GM12878 (cell line): ENCODE results near the gene CTPS1. TPM values are rescaled to one million over a fixed set of nuclear protein-coding genes. Genes with fewer than 3 reads are reported as not detected.

Experiments
- ATAC-seq: fragments of 200-7000 bp; cut with Tn5 transposase; 3 replicates; pipeline ENCODE4 v1.9.1; 2020; ENCODE audit warnings: mild to moderate bottlenecking, moderate library complexity
- BruUV-seq: library from RNA; stranded (reverse); fragments of 400-500 nt; replicated peaks from 2 replicates; lab custom pipeline; 2021; lab: Mats Ljungman, UMichigan
- CTCF ChIA-PET: fragments of 300-600 bp; sonication (Branson Sonifier 250); formaldehyde crosslinking; extraction: SDS; loops from one replicate; lab custom pipeline; 2021; ENCODE audit warnings: inconsistent platforms; lab: Yijun Ruan, JAX
- POLR2A ChIA-PET: fragments of 350-600 bp; formaldehyde crosslinking; extraction: SDS; loops from one replicate; lab custom pipeline; 2021; ENCODE audit warnings: inconsistent platforms; lab: Charles Lee
- RAD21 ChIA-PET: fragments of 300-600 bp; sonication (Branson Sonifier 250); formaldehyde crosslinking; loops from one replicate; lab custom pipeline; 2023; ENCODE audit warnings: antibody characterized with exemption; ENCODE audit not compliant: unreplicated experiment; lab: Charles Lee
- SMC1A ChIA-PET: fragments of 300-600 bp; sonication (Branson Sonifier 250); formaldehyde crosslinking; loops from one replicate; lab custom pipeline; 2023; ENCODE audit not compliant: unreplicated experiment, uncharacterized antibody; lab: Charles Lee
- DNase-seq: peaks from one replicate; pipeline ENCODE4 v3.0.0-alpha.2; 2011; ENCODE audit warnings: low read depth, low spot score
- FAIRE-seq: peaks from 3 replicates; lab custom pipeline; 2011; peaks lifted over from hg19 to GRCh38; lab: Jason Lieb, UNC
- H2AFZ ChIP-seq: 2 replicates; pipeline ENCODE4 v1.6.0; 2011; ENCODE audit warnings: low read depth, low read length, control low read depth; ENCODE audit not compliant: control insufficient read depth
- H3K27ac ChIP-seq: 2 replicates; pipeline ENCODE4 v1.5.1; 2011; ENCODE audit warnings: control low read depth; ENCODE audit not compliant: control insufficient read depth, insufficient read depth
- H3K27me3 ChIP-seq, 2 experiments: replicated peaks in 1 of 2; 2 replicates each; pipeline versions ENCODE4 v1.6.0 to v1.6.1; 2011; ENCODE audit warnings: low read length in 1 of 2; ENCODE audit not compliant: control insufficient read depth in 2 of 2, insufficient read depth in 2 of 2
- H3K36me3 ChIP-seq, 2 experiments: 2 replicates each; pipeline ENCODE4 v1.5.1; 2011; ENCODE audit warnings: low read length in 1 of 2; ENCODE audit not compliant: control insufficient read depth in 2 of 2, insufficient read depth in 2 of 2
- H3K4me1 ChIP-seq: 2 replicates; pipeline ENCODE4 v1.6.1; 2011; ENCODE audit warnings: mild to moderate bottlenecking, low read length, moderate library complexity, mixed read lengths; ENCODE audit not compliant: control insufficient read depth, insufficient read depth
- H3K4me2 ChIP-seq: 2 replicates; pipeline ENCODE4 v1.6.0; 2011; ENCODE audit warnings: control low read depth; ENCODE audit not compliant: control insufficient read depth, insufficient read depth
- H3K4me3 ChIP-seq: fragments of 200-600 bp; sonication (generic); 2 replicates; pipeline ENCODE4 v1.5.1; 2016
- H3K79me2 ChIP-seq: 2 replicates; pipeline ENCODE4 v1.6.0; 2011; ENCODE audit warnings: low read length; ENCODE audit not compliant: control insufficient read depth, insufficient read depth
- H3K9ac ChIP-seq: 2 replicates; pipeline ENCODE4 v1.8.0; 2011; ENCODE audit warnings: low read length, control low read depth, mixed read lengths; ENCODE audit not compliant: control insufficient read depth, insufficient read depth
- H3K9me3 ChIP-seq: replicated peaks from 3 replicates; pipeline ENCODE4 v1.5.1; 2011; ENCODE audit warnings: mild to moderate bottlenecking, low read length; ENCODE audit not compliant: control insufficient read depth, insufficient read depth
- H4K20me1 ChIP-seq: 2 replicates; pipeline ENCODE4 v1.6.0; 2011; ENCODE audit not compliant: control insufficient read depth, insufficient read depth
- BMI1 ChIP-seq: fragments of 450-650 bp; IDR thresholded peaks from 2 replicates; pipeline ENCODE4 v1.6.1; 2016; ENCODE audit warnings: mild to moderate bottlenecking, moderate library complexity, borderline replicate concordance
- CHD4 ChIP-seq: fragments of 200-600 bp; sonication (generic); IDR thresholded peaks from 2 replicates; pipeline ENCODE4 v1.6.1; 2016; ENCODE audit warnings: mild to moderate bottlenecking
- CTCF ChIP-seq, 3 experiments: IDR thresholded peaks in 2 of 3; conservative IDR thresholded peaks in 1 of 3; 2 replicates each; pipeline ENCODE4 v1.5.1; 2011; ENCODE audit warnings: low read depth in 3 of 3, low read length in 3 of 3, mild to moderate bottlenecking in 3 of 3, control low read depth in 2 of 3, moderate library complexity in 2 of 3, inconsistent platforms in 1 of 3, mixed read lengths in 1 of 3; ENCODE audit not compliant: control insufficient read depth in 2 of 3, insufficient read depth in 1 of 3; ENCODE audit errors: extremely low read depth in 1 of 3
- ESRRA ChIP-seq: IDR thresholded peaks from 2 replicates; pipeline ENCODE4 v1.6.1; 2012; ENCODE audit warnings: mild to moderate bottlenecking, low read length, improper control_type of control experiment
- HDAC2 ChIP-seq: fragments of 200-600 bp; sonication (generic); IDR thresholded peaks from 2 replicates; pipeline ENCODE4 v1.6.1; 2017
- MYB ChIP-seq: fragments of 150-350 bp; IDR thresholded peaks from 2 replicates; pipeline ENCODE4 v1.6.1; 2014; ENCODE audit warnings: mild to moderate bottlenecking, low read depth, low read length, borderline replicate concordance
- NFIC ChIP-seq: IDR thresholded peaks from 2 replicates; pipeline ENCODE4 v1.6.1; 2012; ENCODE audit warnings: low read depth, mild to moderate bottlenecking, inconsistent platforms, low read length, moderate library complexity
- NKRF ChIP-seq: fragments of 450-650 bp; conservative IDR thresholded peaks from 2 replicates; pipeline ENCODE4 v1.6.1; 2017; ENCODE audit warnings: mild to moderate bottlenecking, moderate library complexity
- NR2C1 ChIP-seq: fragments of 450-650 bp; IDR thresholded peaks from 2 replicates; pipeline ENCODE4 v1.6.1; 2017; ENCODE audit warnings: antibody characterized with exemption, mild to moderate bottlenecking, moderate library complexity
- PAX5 ChIP-seq: IDR thresholded peaks from 2 replicates; pipeline ENCODE4 v1.6.1; 2011; ENCODE audit warnings: low read depth, low read length, borderline replicate concordance
- SIN3A ChIP-seq: IDR thresholded peaks from 2 replicates; pipeline ENCODE4 v1.6.1; 2012; ENCODE audit warnings: low read depth, low read length, improper control_type of control experiment
- SPI1 ChIP-seq: IDR thresholded peaks from 2 replicates; pipeline ENCODE4 v1.6.1; 2011; ENCODE audit warnings: low read depth, mild to moderate bottlenecking, low read length, moderate library complexity, borderline replicate concordance; ENCODE audit not compliant: insufficient read depth
- SREBF1 ChIP-seq: IDR thresholded peaks from 2 replicates; pipeline ENCODE4 v1.6.1; 2012; ENCODE audit warnings: mild to moderate bottlenecking, low read length
- TARDBP ChIP-seq: IDR thresholded peaks from 2 replicates; pipeline ENCODE4 v1.6.1; 2016; ENCODE audit warnings: borderline replicate concordance
- TBL1XR1 ChIP-seq: IDR thresholded peaks from 2 replicates; pipeline ENCODE4 v1.6.1; 2012; ENCODE audit warnings: low read depth, low read length, improper control_type of control experiment
- ZNF217 ChIP-seq: fragments of 450-650 bp; IDR thresholded peaks from 2 replicates; pipeline ENCODE4 v1.6.1; 2017; ENCODE audit warnings: antibody characterized with exemption, mild to moderate bottlenecking
- ZNF24 ChIP-seq: fragments of 450-650 bp; IDR thresholded peaks from 2 replicates; pipeline ENCODE4 v1.6.1; 2017; ENCODE audit warnings: antibody characterized with exemption, mild to moderate bottlenecking
- WGBS: methylation state at CpG from one replicate; pipeline ENCODE4 v1.1.6; 2016; ENCODE audit warnings: low lambda C conversion rate; ENCODE audit not compliant: insufficient replicate concordance, insufficient coverage; ENCODE audit errors: missing lambda C conversion rate; 5-methylcytosine and 5-hydroxymethylcytosine counted together
- in situ Hi-C: fragments of 300-500 bp; cut with MboI; formaldehyde crosslinking; loops from 9 replicates; pipeline ENCODE4 v1.14.3; 2018; ENCODE audit warnings: mixed read lengths
- intact Hi-C: fragments of 100-400 bp; cut with micrococcal nuclease; formaldehyde crosslinking; loops from one replicate; pipeline ENCODE4 v1.14.2; 2022; ENCODE audit not compliant: unreplicated experiment
- polyA plus RNA-seq, 11 experiments: library from polyadenylated mRNA; depleted of rRNA in 4 of 11; unstranded in 6 of 11; stranded (reverse) in 5 of 11; fragments of >200 nt; fragmentation: Nextera tagmentation in 4 of 11; fragmentation: Illumina TruSeq in 1 of 11; extraction: Ambion mirVana in 4 of 11; extraction: Trizol in 1 of 11; gene quantifications; 1 replicate in 1 of 11; 2 replicates in 10 of 11; pipeline versions ENCODE4 v1.2.1 to v1.2.3, GENCODE V29; 2011 to 2016; ENCODE audit warnings: inconsistent platforms in 2 of 11, missing spikeins in 2 of 11, low read depth in 1 of 11
- total RNA-seq, 4 experiments: library from RNA; depleted of rRNA in 3 of 4; stranded (reverse); fragments of >200 nt in 3 of 4; fragmentation: Illumina TruSeq in 1 of 4; extraction: Trizol in 1 of 4; gene quantifications; 2 replicates each; pipeline versions ENCODE4 v1.2.1 to v1.2.3, GENCODE V29; 2013 to 2021

CTPS1 gene
- total and polyA plus RNA-seq, 10 of the 15 experiments (the other 5 are each of a cell fraction or from before 2014, with no cell fraction given), result 27.5 to 106 (median 62.8) TPM

- ChIA-PET CTCF (interaction anchor here (1.2 to 2.5 kb wide), 3 partner anchors 16 to 38 kb away, joined by 3 to 9 read pairs (median 4); no protein-coding TSS in a partner anchor), POLR2A (interaction anchor here (0.6 kb wide), 1 partner anchor 284 kb away, joined by 3 read pairs; no protein-coding TSS in a partner anchor)
- H3K4me2 ChIP-seq, result no peak overlapping the region
Measured at GRCh38 chr1:40985875-40986274, 6.4 kb downstream of the CTPS1 start.

GRCh38 chr1:40986328-40986783, 6.9 kb downstream of the CTPS1 start:
- ATAC-seq, result no peak
- ChIA-PET CTCF (interaction anchor here (1.2 to 1.5 kb wide), 3 partner anchors 15 to 38 kb away, joined by 3 to 4 read pairs (median 3); no protein-coding TSS in a partner anchor), POLR2A (interaction anchor here (0.6 kb wide), 1 partner anchor 284 kb away, joined by 3 read pairs; no protein-coding TSS in a partner anchor), SMC1A (interaction anchor here (1.0 kb wide), 1 partner anchor 10 kb away, joined by 3 read pairs; no protein-coding TSS in a partner anchor), RAD21 (no interaction called here)
- Histone ChIP-seq H3K36me3 (peaks cover 18 to 25% of the 10 kb centered on the region in 2 experiments), H3K4me3 (no peak overlapping the region), H3K9ac (no peak overlapping the region), H3K27me3 (no peaks in the 10 kb centered on the region), H3K4me2 (no peak overlapping the region), H3K4me1 (peaks cover under 1% of the 10 kb centered on the region; the same call in 1 of the 2 replicates), H2AFZ (no peak overlapping the region), H3K9me3 (no peaks in the 10 kb centered on the region), H3K79me2 (peaks cover 28% of the 10 kb centered on the region), H3K27ac (no peak overlapping the region), H4K20me1 (no peaks in the 10 kb centered on the region; the same call in 1 of the 2 replicates)
- FAIRE-seq, result no peak
- 95% methylated on average over 10 of the region's 10 CpGs for WGBS
- in situ Hi-C loops, result no loop called here
- DNase-seq, result no peak
- intact Hi-C loops, result no loop called here
- BruUV-seq, result no TSS peak
- TF ChIP-seq NFIC (no peak), HDAC2 (no peak), CTCF (IDR thresholded peaks at IDR 0.05 in 2 of 3, conservative IDR thresholded peaks at IDR 0.05 in 1 of 3; ENCODE audit: control insufficient read depth in 2 of 3, extremely low read depth in 1 of 3, insufficient read depth in 1 of 3, low read depth in 3 of 3, low read length in 3 of 3) (no peak), NKRF (no peak), SPI1 (no peak), ZNF217 (no peak), PAX5 (no peak), NR2C1 (no peak), ZNF24 (no peak), TBL1XR1 (no peak), BMI1 (no peak)

More at GRCh38 chr1:40985875-40986274, 6.4 kb downstream of the CTPS1 start:
- ChIA-PET RAD21 (no interaction called here), SMC1A (interaction anchor here (2.2 kb wide), 1 partner anchor 18 kb away, joined by 8 read pairs; no protein-coding TSS in a partner anchor)
- peaks cover 4% of the 10 kb centered on the region; the same call in 1 of the 2 replicates for H3K4me1 ChIP-seq
- ATAC-seq, result no peak
- no peak for FAIRE-seq
- H3K9ac ChIP-seq, result no peak overlapping the region
- WGBS, result 34% methylated on average over 3 of the region's 3 CpGs
- H3K27me3 ChIP-seq, result no peaks in the 10 kb centered on the region
- no TSS peak for BruUV-seq
- no peaks in the 10 kb centered on the region for H3K9me3 ChIP-seq
- H3K4me3 ChIP-seq, result no peak overlapping the region
- TF ChIP-seq SREBF1, result no peak
- no peak for TF ChIP-seq MYB
- no peak for TF ChIP-seq TARDBP
- TF ChIP-seq ESRRA, result no peak
- TF ChIP-seq BMI1, result no peak
- TF ChIP-seq SIN3A, result no peak
- TF ChIP-seq CHD4, result no peak
- in situ Hi-C loops (no loop called here), intact Hi-C loops (no loop called here)
- no peak overlapping the region for H2AFZ ChIP-seq
- peaks cover 32% of the 10 kb centered on the region for H3K79me2 ChIP-seq
- H4K20me1 ChIP-seq, result no peaks in the 10 kb centered on the region; the same call in 1 of the 2 replicates
- H3K27ac ChIP-seq, result no peak overlapping the region
- DNase-seq, result no peak
- peaks cover 18 to 25% of the 10 kb centered on the region in 2 experiments for H3K36me3 ChIP-seq
